ENCODE results near the gene GPATCH1.

GRCh38 chr19:33171222-33171795, 90.3 kb downstream of the GPATCH1 start:
- TF ChIP-seq POLR2AphosphoS5 (IDR thresholded peaks at IDR 0.05; ENCODE audit: low read depth, low read length) (no peak), CTCF (IDR thresholded peaks at IDR 0.05) (no peak), SIN3A (IDR thresholded peaks at IDR 0.05; ENCODE audit: borderline replicate concordance, insufficient read depth, low read depth, low read length) (no peak), REST (IDR thresholded peaks at IDR 0.05; ENCODE audit: insufficient read depth in 1 of 2, low read depth in 2 of 2, low read length in 1 of 2) (no peak), TCF7L2 (IDR thresholded peaks at IDR 0.05; ENCODE audit: low read depth, low read length) (no peak)
